Epithelial cell of esophagus (primary cell): ENCODE data around the gene AP1S3.

ENCODE experiments used
- DNase-seq: peaks from one replicate; pipeline ENCODE4 v3.0.0; 2010; ENCODE audit warnings: low read depth
- H3K4me3 ChIP-seq: 2 replicates; pipeline ENCODE4 v1.5.1; 2011; ENCODE audit warnings: mild to moderate bottlenecking, low read length, control low read depth
- TF ChIP-seq, protein P1 (sequence below): IDR thresholded peaks from 2 replicates; pipeline ENCODE4 v1.5.1; 2011; ENCODE audit warnings: low read depth, mild to moderate bottlenecking, low read length, control low read depth, inconsistent platforms; ENCODE audit not compliant: insufficient read depth; ENCODE audit errors: missing control alignments

AP1S3 gene

DNA sequence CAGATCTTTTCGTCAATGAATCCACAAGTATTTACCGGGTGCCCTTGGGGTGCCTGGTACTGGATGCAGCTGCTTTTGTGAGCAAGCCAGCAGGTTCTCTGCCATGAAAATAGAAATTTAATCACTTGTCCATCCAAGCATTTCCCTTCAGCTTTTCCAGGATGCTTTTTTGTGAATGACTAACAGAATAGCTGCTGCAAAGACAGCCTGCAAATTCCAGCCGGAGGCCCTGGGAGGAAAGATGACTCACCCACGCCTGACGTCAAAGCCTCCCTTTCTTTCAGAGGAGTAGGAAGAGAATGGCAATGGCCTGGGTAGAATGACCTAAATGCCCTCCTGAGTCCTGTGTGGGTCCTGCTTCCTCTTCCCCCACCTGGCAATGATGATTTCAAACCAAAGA is 111.9 kb downstream of the AP1S3 start:
- TF ChIP-seq, protein P1, sequence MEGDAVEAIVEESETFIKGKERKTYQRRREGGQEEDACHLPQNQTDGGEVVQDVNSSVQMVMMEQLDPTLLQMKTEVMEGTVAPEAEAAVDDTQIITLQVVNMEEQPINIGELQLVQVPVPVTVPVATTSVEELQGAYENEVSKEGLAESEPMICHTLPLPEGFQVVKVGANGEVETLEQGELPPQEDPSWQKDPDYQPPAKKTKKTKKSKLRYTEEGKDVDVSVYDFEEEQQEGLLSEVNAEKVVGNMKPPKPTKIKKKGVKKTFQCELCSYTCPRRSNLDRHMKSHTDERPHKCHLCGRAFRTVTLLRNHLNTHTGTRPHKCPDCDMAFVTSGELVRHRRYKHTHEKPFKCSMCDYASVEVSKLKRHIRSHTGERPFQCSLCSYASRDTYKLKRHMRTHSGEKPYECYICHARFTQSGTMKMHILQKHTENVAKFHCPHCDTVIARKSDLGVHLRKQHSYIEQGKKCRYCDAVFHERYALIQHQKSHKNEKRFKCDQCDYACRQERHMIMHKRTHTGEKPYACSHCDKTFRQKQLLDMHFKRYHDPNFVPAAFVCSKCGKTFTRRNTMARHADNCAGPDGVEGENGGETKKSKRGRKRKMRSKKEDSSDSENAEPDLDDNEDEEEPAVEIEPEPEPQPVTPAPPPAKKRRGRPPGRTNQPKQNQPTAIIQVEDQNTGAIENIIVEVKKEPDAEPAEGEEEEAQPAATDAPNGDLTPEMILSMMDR = no peak
- DNase-seq = peak; percentile 94
- no peak overlapping the region for H3K4me3 ChIP-seq

DNA sequence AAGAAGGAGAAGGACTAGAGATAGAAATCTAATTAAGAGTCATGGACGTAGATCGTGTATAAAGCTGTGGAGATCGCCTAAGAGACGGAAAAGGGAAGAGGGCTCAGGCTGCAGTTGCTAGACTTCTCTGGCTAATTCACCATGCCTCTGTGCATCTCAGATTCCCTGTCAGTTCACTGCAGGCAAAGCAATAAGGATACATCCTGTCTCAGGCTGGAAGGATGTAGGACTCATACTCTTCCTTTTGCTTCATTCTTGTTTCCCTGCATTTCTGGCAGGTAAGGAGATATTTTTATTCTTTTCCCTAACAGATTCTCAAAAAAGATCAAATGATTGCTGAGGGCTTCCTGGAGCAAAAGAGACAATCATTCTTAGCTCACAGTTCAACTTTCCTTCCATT is 112.5 kb downstream of the AP1S3 start:
- DNase-seq = no peak
- H3K4me3 ChIP-seq = no peak overlapping the region
- TF ChIP-seq, protein P1 = no peak

DNA sequence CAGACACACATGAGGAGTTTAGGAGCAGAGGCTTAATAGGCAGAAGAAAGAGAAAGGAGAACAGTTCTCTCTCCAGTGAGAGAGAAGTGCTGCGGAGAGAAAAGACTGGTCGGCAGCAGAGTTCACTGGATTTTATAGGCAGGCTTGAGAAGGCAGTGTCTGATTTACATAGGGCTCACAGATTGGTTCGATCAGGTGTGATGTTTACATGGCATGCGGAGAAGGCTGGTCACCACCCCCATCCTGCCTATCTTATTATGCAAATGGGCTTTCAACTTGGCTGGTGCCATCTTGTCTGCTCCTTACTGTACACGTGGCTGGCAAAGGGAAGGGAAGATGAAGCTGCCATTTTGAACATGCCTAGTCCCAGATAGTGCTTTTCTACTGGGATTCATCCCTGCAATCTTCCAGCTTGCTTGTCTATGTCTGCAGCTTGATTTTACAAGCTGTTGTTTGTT is 113.4 kb downstream of the AP1S3 start:
- TF ChIP-seq, protein P1 = no peak
- DNase-seq = no peak
- no peak overlapping the region for H3K4me3 ChIP-seq

DNA sequence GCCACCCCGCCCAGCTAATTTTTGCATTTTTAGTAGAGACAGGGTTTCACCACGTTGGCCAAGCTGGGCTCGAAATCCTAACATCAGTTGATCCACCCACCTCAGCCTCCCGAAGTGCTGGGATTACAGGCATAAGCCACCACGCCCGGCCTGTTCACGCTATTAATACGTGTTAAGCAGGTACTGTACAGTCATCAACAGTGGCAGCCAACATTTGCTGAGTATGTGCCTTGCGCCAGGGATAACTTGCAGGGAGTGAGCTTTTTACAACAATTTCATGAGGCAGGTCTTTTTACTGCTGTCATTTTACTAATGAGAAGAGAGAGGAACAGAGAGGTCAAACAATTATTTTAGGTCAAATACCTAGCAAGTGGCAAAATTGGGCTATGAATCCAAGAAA is 115.2 kb downstream of the AP1S3 start:
- TF ChIP-seq, protein P1 = no peak
- DNase-seq = no peak
- no peak overlapping the region for H3K4me3 ChIP-seq

DNA sequence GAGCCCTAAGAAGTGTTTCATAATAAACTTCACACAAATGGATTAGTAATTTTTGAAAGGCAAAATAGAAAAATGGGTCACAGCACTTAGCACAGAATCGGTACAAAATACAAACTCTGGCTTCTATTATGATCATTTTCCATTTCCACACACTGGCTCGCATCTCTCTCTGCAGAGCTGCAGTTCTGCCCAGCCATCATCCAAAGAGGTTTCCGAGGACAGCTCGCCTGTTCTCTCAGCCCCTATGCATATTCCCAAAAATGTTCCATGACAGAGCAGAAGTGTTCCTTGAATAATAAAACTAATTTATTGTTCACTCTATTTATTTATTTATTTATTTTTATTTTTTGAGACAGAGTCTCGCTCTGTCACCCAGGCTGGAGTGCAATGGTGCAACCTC is 115.6 kb downstream of the AP1S3 start:
- TF ChIP-seq, protein P1 = no peak
- no peak overlapping the region for H3K4me3 ChIP-seq
- no peak for DNase-seq

DNA sequence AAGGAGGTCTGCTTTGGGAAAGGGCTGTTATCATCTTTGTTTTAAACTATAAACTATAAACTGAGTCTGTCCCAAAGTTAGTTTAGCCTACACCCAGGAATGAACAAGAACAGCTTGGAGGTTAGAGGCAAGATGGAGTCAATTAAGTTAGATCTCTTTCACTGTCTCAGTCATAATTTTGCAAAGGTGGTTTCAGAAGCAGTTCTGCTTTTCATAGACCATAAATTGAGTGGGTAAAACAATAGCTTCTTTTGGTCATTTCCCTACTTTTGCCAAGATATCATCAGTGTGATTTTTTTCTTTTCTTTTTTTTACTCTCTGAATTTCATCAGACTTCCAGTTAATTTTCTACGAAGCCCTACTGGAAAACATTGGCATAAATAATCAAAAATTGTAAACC is 117.0 kb downstream of the AP1S3 start:
- no peak for DNase-seq
- TF ChIP-seq, protein P1 = no peak

DNA sequence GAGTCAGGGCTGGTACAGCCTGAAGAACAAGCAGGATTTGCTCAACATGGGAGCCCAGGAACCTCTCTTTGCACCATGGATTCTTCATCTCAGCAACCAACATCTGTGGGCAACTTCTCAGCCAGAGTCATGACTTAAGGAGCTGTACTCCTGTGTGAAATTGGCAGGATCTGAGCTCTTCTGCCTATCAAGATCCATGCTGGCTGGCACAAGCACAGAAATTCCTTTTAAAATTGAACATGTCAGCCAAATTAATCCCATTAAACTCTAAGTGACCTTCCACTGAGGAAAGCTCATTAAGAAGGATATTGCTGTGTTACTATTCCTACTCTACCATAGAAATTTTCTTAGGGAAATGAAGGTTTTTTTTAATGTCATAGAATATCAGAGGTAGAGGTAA is 124.7 kb downstream of the AP1S3 start:
- no peak overlapping the region for H3K4me3 ChIP-seq
- no peak for DNase-seq
- TF ChIP-seq, protein P1 = no peak

More for the DNA sequence above, 117.0 kb downstream of the AP1S3 start:
- H3K4me3 ChIP-seq = no peak overlapping the region
